Myometrial cell (primary cell): ENCODE data around the gene TMEM14A. TPM values are rescaled to one million over a fixed set of nuclear protein-coding genes. Genes with fewer than 3 reads are reported as not detected.

Source experiments
- total RNA-seq: library from RNA; depleted of rRNA; stranded (reverse); fragments of >200 nt; gene quantifications from 2 replicates; pipeline ENCODE4 v1.2.3, GENCODE V29; 2015

Gene TMEM14A, protein sequence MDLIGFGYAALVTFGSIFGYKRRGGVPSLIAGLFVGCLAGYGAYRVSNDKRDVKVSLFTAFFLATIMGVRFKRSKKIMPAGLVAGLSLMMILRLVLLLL
- total RNA-seq: 45.6 and 50.0 TPM in 2 replicates

DNA sequence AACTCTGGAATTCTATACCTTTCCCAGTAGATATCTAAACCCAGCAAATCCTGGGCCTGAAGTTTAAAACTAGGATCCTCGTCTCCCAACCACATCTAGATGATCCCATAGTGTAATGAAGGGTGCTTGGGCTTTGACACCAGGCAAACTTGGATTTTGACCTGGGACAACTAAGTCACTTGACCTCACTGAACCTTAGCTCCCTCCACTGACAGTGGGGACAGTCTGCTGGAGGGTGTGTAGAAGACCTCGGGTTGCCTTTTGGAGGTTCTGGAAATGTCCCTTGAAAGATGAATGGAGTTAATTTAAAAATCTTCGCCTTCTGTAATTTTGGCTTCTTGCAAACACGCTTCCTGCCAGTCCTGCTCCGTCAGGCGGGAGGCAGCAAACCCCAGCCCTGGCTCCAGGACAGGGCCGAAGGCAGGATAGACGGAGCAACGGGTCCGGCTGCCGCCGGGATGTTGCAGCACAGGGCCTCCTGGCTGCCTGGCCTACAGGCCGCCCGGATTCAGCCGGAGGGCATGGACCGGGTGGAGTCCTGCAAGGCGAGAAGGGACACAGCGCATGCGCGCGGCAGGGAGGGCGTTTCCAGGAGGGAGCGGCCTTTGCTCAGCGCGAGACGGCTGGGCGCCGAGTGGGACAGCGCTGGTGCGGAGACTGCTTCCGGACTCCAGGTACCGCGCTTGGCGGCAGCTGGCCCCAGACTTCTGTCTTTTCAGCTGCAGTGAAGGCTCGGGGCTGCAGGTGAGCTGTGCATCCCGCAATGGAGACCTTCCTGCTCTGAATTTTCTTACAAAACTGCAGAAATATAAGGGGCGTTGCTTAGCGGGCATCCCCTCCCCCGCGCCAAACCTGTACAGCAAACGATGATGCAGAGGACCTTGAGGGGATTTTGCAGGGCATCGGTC, at the start of gene TMEM14A:
Gene TMEM14A (plus strand): TSS at position 612 of the 908 bp plus-strand sequence. CDS start 5,990 bp downstream, outside the sequence.

Other genes starting within 250 kb of the TMEM14A start
- 64.6 and 67.3 TPM in 2 replicates for gene TRAM2, start 94.1 kb upstream of the TMEM14A start, total RNA-seq
- not detected in 2 replicates for gene GSTA2, start 92.4 kb downstream of the TMEM14A start, total RNA-seq
- not detected in 2 replicates for gene GSTA1, start 132.7 kb downstream of the TMEM14A start, total RNA-seq
- gene GSTA5, start 169.7 kb downstream of the TMEM14A start, total RNA-seq: not detected in 2 replicates
- gene GSTA3, start 238.6 kb downstream of the TMEM14A start, total RNA-seq: not detected in 2 replicates